Natural killer cell treated with Interleukin-12 subunit alpha and Interleukin-12 subunit beta and Interleukin-15 and Interleukin-18, amount 100 ng/mL, for 72 hours (primary cell): ENCODE measurements around the gene FAT3. TPM values are rescaled to one million over a fixed set of nuclear protein-coding genes. Genes with fewer than 3 reads are reported as not detected.

Experiments
- ATAC-seq, 2 donors: fragments of 150-1000 bp; cut with Tn5 transposase in 1 of 2; sonication (Bioruptor Pico), chemical (Tn5 transposase) in 1 of 2; 2 replicates each; pipeline ENCODE4 v1.10.0; 2021
- DNase-seq: peaks from one replicate; pipeline ENCODE4 v3.0.0; 2022; ENCODE audit warnings: low spot score
- H3K27ac Mint-ChIP-seq, 2 donors: 1 replicate in 1 of 2; 2 replicates in 1 of 2; pipeline ENCODE4 v1.8.0; 2022; ENCODE audit warnings: mixed read lengths in 2 of 2, mild to moderate bottlenecking in 1 of 2, moderate library complexity in 1 of 2
- H3K27me3 Mint-ChIP-seq, 2 donors: 1 replicate in 1 of 2; 2 replicates in 1 of 2; pipeline ENCODE4 v1.8.0; 2022; ENCODE audit warnings: mixed read lengths in 2 of 2
- H3K36me3 Mint-ChIP-seq: one replicate; pipeline ENCODE4 v1.8.0; 2022; ENCODE audit warnings: mixed read lengths
- H3K4me1 Mint-ChIP-seq, 2 donors: 1 replicate in 1 of 2; 2 replicates in 1 of 2; pipeline ENCODE4 v1.8.0; 2022; ENCODE audit warnings: low read depth in 2 of 2, mixed read lengths in 2 of 2, mild to moderate bottlenecking in 1 of 2
- H3K4me3 Mint-ChIP-seq: one replicate; pipeline ENCODE4 v1.8.0; 2022; ENCODE audit warnings: mixed read lengths
- H3K9me3 Mint-ChIP-seq: 2 replicates; pipeline ENCODE4 v1.8.0; 2022; ENCODE audit warnings: mixed read lengths
- total RNA-seq, 2 donors: library from RNA; stranded (reverse); gene quantifications; one replicate each; pipeline ENCODE4 v1.2.3, GENCODE V29; 2022

The FAT3 gene
- total RNA-seq, 2 donors from 2014 or later, result not detected

DNA sequence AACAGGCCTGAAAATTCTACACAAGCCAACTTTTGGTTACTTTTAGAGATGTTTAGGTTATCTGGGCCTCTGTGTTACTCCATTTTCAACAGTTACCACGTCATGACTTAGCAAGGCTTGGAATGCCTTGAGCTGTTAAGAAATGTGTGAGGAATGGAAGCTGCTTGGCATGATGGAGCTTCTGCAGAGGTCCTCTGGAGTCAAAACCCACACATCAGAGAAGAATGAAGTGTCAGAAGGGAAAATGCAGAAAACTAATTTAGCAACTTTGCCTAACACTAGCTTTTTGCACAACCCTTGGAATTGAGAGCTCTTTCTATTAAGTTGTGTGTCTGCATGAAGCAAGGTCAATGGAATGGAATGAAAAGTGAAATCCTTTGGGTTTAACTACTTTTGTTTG lies 27.4 kb downstream of the FAT3 start:
- DNase-seq (no peak), ATAC-seq (no peak)
- H3K36me3 Mint-ChIP-seq, result peaks cover 4% of the 10 kb centered on the region
- H3K9me3 Mint-ChIP-seq, result no peaks in the 10 kb centered on the region
- H3K27ac Mint-ChIP-seq, result no peak overlapping the region
- H3K4me3 Mint-ChIP-seq, result no peak overlapping the region
- H3K4me1 Mint-ChIP-seq, result no peaks in the 10 kb centered on the region
- no peaks in the 10 kb centered on the region for H3K27me3 Mint-ChIP-seq

DNA sequence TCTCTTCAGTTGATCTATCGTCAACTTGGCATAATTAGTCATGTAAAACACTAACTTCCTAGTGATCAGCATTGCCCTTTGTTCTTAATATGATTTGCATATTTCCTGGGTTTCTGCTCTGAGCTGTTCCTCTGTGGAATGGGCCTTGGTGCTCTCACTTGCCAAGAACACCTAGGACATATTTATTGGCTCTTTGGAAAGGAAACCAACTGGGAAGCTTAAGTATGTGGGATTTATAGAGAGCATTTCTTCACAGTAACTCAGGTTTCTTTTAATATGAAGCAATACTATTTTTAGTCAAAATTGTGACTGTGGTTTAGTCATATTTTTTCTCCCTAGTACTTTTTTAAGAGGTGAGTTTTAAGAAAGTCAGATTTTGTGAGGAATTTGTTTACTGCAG lies 28.8 kb downstream of the FAT3 start:
- ATAC-seq (no peak), DNase-seq (no peak)
- Mint-ChIP-seq H3K4me1 (no peaks in the 10 kb centered on the region), H3K36me3 (peaks cover 4% of the 10 kb centered on the region), H3K4me3 (no peak overlapping the region), H3K9me3 (peaks cover 3% of the 10 kb centered on the region), H3K27me3 (no peaks in the 10 kb centered on the region), H3K27ac (no peak overlapping the region)

DNA sequence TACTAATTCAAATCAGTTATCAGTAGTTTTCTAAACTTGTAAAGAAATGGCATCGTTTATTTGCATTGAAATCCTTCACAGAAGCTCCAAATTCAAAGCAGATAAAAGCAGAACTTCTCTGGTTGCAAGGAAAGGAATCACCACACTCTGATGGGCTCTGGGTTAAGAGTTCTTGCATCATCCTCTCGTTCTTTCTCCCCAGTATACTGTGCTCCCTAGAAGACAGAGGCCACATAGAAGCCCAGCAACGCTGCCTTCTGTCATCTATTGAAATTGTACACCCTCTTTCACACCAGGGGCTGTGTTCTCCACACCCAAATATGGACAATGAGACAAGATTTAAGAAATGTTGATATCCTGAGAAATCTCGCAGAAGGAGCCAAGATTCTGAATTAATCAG lies 29.3 kb downstream of the FAT3 start:
- Mint-ChIP-seq H3K27ac (no peak overlapping the region), H3K4me3 (no peak overlapping the region), H3K36me3 (peaks cover 4% of the 10 kb centered on the region), H3K9me3 (peaks cover 7% of the 10 kb centered on the region), H3K4me1 (no peaks in the 10 kb centered on the region), H3K27me3 (no peaks in the 10 kb centered on the region)
- no peak for DNase-seq
- ATAC-seq, result no peak

DNA sequence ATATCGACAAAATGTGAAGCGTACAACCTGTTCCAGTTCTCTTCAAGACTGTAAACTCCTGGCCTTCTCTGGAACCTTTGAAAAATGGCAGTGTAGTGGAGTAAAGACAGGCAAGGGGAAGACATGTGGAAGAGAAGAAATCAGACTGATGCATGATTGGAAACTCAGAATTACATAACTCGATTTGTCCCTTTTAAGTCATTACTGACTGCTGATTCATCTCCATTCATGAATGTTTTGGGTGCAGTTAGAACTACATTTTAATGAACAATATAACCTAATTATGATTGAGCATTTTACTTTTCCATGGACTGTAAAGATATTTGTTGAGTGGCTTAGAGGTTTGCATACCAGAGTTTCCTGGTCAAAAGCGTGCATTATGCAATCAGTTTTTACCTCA lies 32.9 kb downstream of the FAT3 start:
- no peak overlapping the region for H3K4me3 Mint-ChIP-seq
- DNase-seq (no peak), ATAC-seq (no peak)
- no peak overlapping the region for H3K27ac Mint-ChIP-seq
- no peaks in the 10 kb centered on the region for H3K27me3 Mint-ChIP-seq
- no peaks in the 10 kb centered on the region for H3K4me1 Mint-ChIP-seq
- peaks cover 7% of the 10 kb centered on the region for H3K9me3 Mint-ChIP-seq
- H3K36me3 Mint-ChIP-seq, result peaks cover 4% of the 10 kb centered on the region

DNA sequence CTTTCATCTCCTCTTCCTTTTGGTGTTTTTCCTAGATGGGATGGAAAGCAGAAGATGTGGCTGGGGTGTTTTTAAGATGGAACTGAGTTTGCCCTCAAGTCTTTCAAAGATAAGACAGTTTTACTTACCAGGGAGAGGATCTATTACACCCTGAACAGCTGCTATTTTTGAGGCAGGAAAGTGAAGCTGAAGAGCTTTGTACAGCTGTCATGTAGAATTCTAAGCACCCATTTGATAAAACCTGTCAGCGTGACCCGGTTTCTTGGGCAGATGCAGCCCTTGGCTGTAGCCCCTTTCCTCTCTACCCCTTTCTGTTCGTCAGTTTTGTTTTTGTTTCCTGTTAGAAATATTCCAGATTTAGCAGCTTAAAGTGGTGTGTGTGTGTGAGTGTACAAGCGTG lies 35.2 kb downstream of the FAT3 start:
- Mint-ChIP-seq H3K36me3 (no peaks in the 10 kb centered on the region), H3K4me3 (no peak overlapping the region), H3K9me3 (peaks cover 7% of the 10 kb centered on the region), H3K27me3 (no peaks in the 10 kb centered on the region), H3K4me1 (no peaks in the 10 kb centered on the region), H3K27ac (no peak overlapping the region)
- no peak for ATAC-seq
- DNase-seq, result no peak

DNA sequence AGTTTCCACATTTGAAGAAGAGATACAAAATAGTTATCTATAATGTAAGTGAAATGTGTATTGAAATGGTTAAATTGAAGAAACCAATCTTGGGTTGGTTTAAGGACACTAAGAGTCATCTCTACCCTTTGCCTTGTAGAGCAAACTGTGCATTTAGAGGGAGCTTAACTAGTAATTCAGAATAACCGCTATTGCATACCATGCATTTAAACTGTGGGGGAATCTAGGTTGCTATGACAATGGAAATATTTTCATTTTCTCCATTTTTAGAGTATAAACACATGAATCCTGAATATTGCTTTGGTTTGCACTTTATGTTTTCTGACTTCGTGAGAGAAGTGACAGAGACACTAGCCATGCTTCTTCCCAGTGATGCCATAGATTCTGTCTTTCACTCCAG lies 39.7 kb downstream of the FAT3 start:
- no peak overlapping the region for H3K4me3 Mint-ChIP-seq
- H3K27ac Mint-ChIP-seq, result no peak overlapping the region
- no peaks in the 10 kb centered on the region for H3K27me3 Mint-ChIP-seq
- H3K36me3 Mint-ChIP-seq, result no peaks in the 10 kb centered on the region
- no peaks in the 10 kb centered on the region for H3K4me1 Mint-ChIP-seq
- no peak for DNase-seq
- no peaks in the 10 kb centered on the region for H3K9me3 Mint-ChIP-seq
- no peak for ATAC-seq

DNA sequence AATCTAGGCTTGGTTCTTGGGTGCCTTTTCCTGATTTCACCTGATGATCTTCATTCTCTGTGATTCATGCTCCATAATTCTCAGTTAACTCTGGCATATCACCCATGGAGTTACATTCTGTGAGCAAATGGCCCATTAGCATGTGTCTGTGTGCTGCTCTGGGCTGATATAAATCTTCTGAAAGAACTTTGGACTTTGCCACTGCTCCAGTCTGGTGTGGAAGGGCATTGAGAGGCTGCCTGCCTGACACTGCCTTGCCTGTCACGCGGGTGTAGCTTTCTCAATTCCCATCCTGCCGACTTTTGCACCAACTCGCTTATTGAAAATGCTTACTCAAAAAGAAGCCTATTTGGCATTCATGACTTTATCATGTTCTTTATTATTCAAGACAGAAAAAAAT lies 42.2 kb downstream of the FAT3 start:
- no peak for ATAC-seq
- H3K27me3 Mint-ChIP-seq, result no peaks in the 10 kb centered on the region
- DNase-seq, result no peak
- no peaks in the 10 kb centered on the region for H3K4me1 Mint-ChIP-seq
- H3K36me3 Mint-ChIP-seq, result no peaks in the 10 kb centered on the region
- no peak overlapping the region for H3K4me3 Mint-ChIP-seq
- no peak overlapping the region for H3K27ac Mint-ChIP-seq
- peaks cover 7% of the 10 kb centered on the region for H3K9me3 Mint-ChIP-seq

DNA sequence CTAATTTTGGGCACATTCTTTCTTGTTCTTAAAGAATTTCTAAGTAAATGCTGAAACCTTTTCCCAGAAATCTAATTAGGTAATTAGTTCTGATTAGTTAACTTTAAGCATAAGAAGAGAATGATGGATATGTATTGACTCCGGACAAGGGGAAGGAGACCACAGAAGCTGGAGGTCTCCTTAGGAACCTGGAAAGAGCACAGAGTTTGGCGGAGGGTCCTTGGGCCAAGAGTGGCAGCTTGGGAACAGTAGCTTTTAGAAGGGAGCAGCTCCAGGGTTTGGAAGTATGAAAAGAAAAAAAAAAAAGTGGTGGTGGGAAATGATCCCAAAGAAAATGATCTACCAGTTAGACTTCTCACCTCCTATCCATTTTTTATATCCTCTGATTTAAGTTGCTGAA lies 42.7 kb downstream of the FAT3 start:
- peaks cover 7% of the 10 kb centered on the region for H3K9me3 Mint-ChIP-seq

DNA sequence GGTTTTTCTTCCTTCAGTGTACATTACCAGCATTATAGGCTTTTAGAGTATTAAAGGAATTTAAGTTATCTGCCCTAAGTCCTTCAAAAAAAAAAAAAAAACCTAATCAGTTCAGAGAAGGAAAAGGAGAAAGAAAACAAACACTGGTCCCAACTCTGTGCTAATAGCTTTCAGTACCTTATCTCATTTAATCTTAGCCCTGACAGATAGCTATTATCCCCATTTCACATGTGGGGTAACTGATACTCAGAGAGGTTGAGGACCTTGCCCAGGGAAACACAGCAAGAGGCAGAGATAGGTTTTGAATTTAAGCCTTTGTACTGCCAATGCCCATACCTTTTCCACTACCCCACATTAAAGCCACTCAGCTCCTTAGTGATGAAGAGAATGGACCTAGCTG lies 43.4 kb downstream of the FAT3 start:
- Mint-ChIP-seq H3K4me1 (no peaks in the 10 kb centered on the region), H3K9me3 (peaks cover 7% of the 10 kb centered on the region), H3K4me3 (no peak overlapping the region), H3K36me3 (no peaks in the 10 kb centered on the region), H3K27ac (no peak overlapping the region), H3K27me3 (no peaks in the 10 kb centered on the region)
- ATAC-seq, result no peak
- DNase-seq, result no peak

More for the DNA sequence above, 42.7 kb downstream of the FAT3 start:
- Mint-ChIP-seq H3K27ac (no peak overlapping the region), H3K27me3 (no peaks in the 10 kb centered on the region), H3K4me3 (no peak overlapping the region), H3K36me3 (no peaks in the 10 kb centered on the region), H3K4me1 (no peaks in the 10 kb centered on the region)
- ATAC-seq (no peak), DNase-seq (no peak)

DNA sequence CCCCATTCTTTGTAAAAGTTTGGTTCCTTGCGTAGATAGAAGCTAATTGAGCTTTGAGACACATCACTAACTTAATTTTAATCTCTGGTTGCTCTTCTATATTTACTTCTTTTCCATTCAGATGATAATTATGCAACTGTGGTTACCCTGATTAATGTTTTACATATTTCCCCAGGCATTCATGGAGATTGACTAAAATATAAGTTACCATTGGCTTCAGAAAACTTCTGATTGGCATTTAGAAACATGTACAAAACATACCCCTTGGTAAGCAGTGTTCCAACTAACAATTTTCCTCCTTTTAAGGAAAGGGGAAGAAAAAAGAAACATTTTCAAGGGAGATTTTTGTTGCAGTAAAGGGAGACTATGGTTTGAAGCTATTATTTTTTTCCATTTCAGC lies 43.9 kb downstream of the FAT3 start:
- Mint-ChIP-seq H3K27ac (no peak overlapping the region), H3K4me3 (no peak overlapping the region), H3K9me3 (peaks cover 7% of the 10 kb centered on the region), H3K36me3 (no peaks in the 10 kb centered on the region), H3K27me3 (no peaks in the 10 kb centered on the region), H3K4me1 (no peaks in the 10 kb centered on the region)
- DNase-seq, result no peak
- no peak for ATAC-seq

DNA sequence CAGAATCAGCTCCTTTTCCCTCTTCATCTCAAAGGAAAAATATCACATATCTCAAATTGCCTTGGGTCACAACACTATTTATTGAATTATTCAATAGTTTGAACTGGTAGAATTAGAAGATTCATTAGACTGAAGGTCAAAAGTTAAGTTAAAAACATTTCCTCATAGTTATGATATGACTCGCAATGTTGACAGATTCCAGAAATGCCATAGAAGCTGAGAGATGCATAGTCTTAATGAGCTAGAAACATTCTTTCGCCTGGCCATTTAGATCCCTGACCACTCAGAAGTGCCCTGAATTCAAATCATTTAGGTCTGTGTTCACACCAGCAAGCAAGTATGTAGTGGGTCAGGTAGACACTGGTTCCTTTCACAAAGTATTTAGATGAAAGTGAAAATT lies 44.4 kb downstream of the FAT3 start:
- H3K4me1 Mint-ChIP-seq, result no peaks in the 10 kb centered on the region
- no peak overlapping the region for H3K27ac Mint-ChIP-seq
- no peak for ATAC-seq
- no peak overlapping the region for H3K4me3 Mint-ChIP-seq
- H3K27me3 Mint-ChIP-seq, result no peaks in the 10 kb centered on the region
- H3K36me3 Mint-ChIP-seq, result no peaks in the 10 kb centered on the region
- DNase-seq, result no peak
- H3K9me3 Mint-ChIP-seq, result peaks cover 7% of the 10 kb centered on the region

DNA sequence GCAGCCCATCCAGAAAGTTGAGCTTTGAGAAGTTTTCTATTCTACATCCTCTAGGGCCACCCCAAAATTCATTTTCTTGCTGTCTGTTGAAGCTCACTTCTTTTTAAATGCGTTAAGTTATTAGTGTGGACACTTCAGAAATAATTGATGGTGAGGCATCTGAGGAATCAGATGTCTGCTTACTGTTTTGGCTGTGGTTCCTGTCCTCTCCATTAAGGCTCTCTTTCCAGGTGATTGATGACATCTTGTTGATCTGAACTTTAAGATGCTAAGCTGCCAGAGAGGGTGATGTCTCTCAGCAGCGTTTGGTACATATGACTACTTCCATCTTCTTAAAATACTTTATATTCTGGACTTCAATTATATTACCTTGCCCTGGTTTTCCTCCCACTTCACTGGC lies 45.2 kb downstream of the FAT3 start:
- H3K9me3 Mint-ChIP-seq, result peaks cover 7% of the 10 kb centered on the region
- no peaks in the 10 kb centered on the region for H3K4me1 Mint-ChIP-seq
- no peaks in the 10 kb centered on the region for H3K27me3 Mint-ChIP-seq
- no peaks in the 10 kb centered on the region for H3K36me3 Mint-ChIP-seq
- no peak for DNase-seq
- H3K4me3 Mint-ChIP-seq, result no peak overlapping the region
- ATAC-seq, result no peak
- H3K27ac Mint-ChIP-seq, result no peak overlapping the region

DNA sequence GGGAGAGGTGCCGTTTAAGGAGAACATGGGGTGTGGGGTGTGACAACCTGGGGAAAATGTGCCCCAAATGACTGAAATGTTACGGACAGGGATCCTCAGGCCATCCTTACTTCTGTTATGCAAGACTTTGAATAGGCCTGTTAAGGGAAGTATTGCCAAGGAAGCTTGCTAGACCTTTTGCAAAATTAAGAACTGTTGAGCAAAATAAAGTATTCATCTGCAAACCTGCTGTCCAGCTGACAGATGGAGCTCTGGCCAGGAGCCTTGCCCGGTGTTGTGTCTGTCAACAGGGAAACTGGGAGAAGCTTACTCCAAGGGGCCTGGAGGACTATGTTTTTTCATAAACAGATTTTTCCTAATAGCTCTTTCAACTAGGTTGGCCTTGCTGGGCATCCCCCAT lies 48.0 kb downstream of the FAT3 start:
- no peaks in the 10 kb centered on the region for H3K4me1 Mint-ChIP-seq
- H3K36me3 Mint-ChIP-seq, result peaks cover 4% of the 10 kb centered on the region
- H3K4me3 Mint-ChIP-seq, result no peak overlapping the region
- ATAC-seq (no peak), DNase-seq (no peak)
- H3K27ac Mint-ChIP-seq, result no peak overlapping the region
- no peaks in the 10 kb centered on the region for H3K27me3 Mint-ChIP-seq
- peaks cover 14% of the 10 kb centered on the region for H3K9me3 Mint-ChIP-seq
